Esophagus muscularis mucosa (tissue), 4 donors: ENCODE results near the gene LUC7L.

ENCODE experiments used
- EP300 ChIP-seq: sonication (generic); formaldehyde crosslinking; IDR thresholded peaks from one replicate; pipeline ENCODE4 v1.6.1; 2017; ENCODE audit warnings: antibody characterized with exemption
- POLR2A ChIP-seq: fragments of 450-650 bp; IDR thresholded peaks from one replicate; pipeline ENCODE4 v1.6.1; 2017; ENCODE audit warnings: antibody characterized with exemption, moderate library complexity, mild to moderate bottlenecking, low read depth
- POLR2AphosphoS5 ChIP-seq, 2 donors: sonication (generic); formaldehyde crosslinking; IDR thresholded peaks; one replicate each; pipeline ENCODE4 v1.6.1; 2017; ENCODE audit warnings: antibody characterized with exemption in 2 of 2
- TF ChIP-seq, protein P1 (sequence below), 3 experiments: fragments of 200-600 bp in 2 of 3; fragments of 450-650 bp in 1 of 3; sonication (generic) in 2 of 3; IDR thresholded peaks; one replicate each; pipeline ENCODE4 v1.5.1; 2017 to 2019; ENCODE audit warnings: antibody characterized with exemption in 3 of 3, mild to moderate bottlenecking in 2 of 3, moderate library complexity in 1 of 3

DNA sequence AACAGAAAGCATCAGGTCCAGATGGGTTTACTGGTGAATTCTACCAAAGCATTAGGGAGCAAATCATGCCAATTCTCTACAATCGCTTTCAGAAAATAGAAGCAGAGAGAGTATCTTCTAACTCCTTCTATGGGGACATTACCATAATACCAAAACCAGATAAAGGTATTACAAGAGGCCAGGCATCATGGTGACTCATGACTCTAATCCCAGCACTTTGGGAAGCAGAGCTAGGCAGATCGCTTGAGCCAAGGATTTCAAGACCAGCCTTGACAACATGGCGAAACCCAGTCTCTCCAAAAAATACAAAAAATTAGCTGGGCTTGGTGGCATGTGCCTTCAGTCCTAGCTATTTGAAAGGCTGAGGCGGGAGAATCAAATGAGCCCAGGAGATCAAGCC is 26.0 kb downstream of the LUC7L start:
- no peak for TF ChIP-seq POLR2AphosphoS5 (IDR thresholded peaks at IDR 0.05)
- TF ChIP-seq, protein P1, sequence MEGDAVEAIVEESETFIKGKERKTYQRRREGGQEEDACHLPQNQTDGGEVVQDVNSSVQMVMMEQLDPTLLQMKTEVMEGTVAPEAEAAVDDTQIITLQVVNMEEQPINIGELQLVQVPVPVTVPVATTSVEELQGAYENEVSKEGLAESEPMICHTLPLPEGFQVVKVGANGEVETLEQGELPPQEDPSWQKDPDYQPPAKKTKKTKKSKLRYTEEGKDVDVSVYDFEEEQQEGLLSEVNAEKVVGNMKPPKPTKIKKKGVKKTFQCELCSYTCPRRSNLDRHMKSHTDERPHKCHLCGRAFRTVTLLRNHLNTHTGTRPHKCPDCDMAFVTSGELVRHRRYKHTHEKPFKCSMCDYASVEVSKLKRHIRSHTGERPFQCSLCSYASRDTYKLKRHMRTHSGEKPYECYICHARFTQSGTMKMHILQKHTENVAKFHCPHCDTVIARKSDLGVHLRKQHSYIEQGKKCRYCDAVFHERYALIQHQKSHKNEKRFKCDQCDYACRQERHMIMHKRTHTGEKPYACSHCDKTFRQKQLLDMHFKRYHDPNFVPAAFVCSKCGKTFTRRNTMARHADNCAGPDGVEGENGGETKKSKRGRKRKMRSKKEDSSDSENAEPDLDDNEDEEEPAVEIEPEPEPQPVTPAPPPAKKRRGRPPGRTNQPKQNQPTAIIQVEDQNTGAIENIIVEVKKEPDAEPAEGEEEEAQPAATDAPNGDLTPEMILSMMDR (IDR thresholded peaks at IDR 0.05) = no peak
- TF ChIP-seq POLR2A = no peak
- TF ChIP-seq EP300 = no peak
